Measurements from ENCODE around the gene PDZRN3. TPM values are rescaled to one million over a fixed set of nuclear protein-coding genes. Genes with fewer than 3 reads are reported as not detected.

PDZRN3 gene
- total RNA-seq, 1 experiment from 2014 or later = 0.17 TPM

GRCh38 chr3:73511571-73512525 is 112.9 kb downstream of the PDZRN3 start:
- H3K9ac ChIP-seq (ENCODE audit: low read length) = no peak overlapping the region
- no peaks in the 10 kb centered on the region for H3K79me2 ChIP-seq (ENCODE audit: insufficient read depth, low read length)
- no peak overlapping the region for H3K4me3 ChIP-seq (replicated peaks in 1 of 2; ENCODE audit: low read depth in 1 of 2, low read length in 2 of 2)
- H3K9me3 ChIP-seq (ENCODE audit: control insufficient read depth in 1 of 2, insufficient read depth in 1 of 2, low read depth in 1 of 2, low read length in 2 of 2) = no peaks in the 10 kb centered on the region
- CTCF ChIA-PET = no interaction called here
- no peak for TF ChIP-seq POLR2AphosphoS5 (IDR thresholded peaks at IDR 0.05; ENCODE audit: low read depth, low read length)
- TF ChIP-seq, protein P1, sequence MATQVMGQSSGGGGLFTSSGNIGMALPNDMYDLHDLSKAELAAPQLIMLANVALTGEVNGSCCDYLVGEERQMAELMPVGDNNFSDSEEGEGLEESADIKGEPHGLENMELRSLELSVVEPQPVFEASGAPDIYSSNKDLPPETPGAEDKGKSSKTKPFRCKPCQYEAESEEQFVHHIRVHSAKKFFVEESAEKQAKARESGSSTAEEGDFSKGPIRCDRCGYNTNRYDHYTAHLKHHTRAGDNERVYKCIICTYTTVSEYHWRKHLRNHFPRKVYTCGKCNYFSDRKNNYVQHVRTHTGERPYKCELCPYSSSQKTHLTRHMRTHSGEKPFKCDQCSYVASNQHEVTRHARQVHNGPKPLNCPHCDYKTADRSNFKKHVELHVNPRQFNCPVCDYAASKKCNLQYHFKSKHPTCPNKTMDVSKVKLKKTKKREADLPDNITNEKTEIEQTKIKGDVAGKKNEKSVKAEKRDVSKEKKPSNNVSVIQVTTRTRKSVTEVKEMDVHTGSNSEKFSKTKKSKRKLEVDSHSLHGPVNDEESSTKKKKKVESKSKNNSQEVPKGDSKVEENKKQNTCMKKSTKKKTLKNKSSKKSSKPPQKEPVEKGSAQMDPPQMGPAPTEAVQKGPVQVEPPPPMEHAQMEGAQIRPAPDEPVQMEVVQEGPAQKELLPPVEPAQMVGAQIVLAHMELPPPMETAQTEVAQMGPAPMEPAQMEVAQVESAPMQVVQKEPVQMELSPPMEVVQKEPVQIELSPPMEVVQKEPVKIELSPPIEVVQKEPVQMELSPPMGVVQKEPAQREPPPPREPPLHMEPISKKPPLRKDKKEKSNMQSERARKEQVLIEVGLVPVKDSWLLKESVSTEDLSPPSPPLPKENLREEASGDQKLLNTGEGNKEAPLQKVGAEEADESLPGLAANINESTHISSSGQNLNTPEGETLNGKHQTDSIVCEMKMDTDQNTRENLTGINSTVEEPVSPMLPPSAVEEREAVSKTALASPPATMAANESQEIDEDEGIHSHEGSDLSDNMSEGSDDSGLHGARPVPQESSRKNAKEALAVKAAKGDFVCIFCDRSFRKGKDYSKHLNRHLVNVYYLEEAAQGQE (IDR thresholded peaks at IDR 0.05; ENCODE audit: low read depth) = no peak
- TF ChIP-seq SIN3A (IDR thresholded peaks at IDR 0.05; ENCODE audit: low read depth) = no peak
- TF ChIP-seq EGR1 (IDR thresholded peaks at IDR 0.05; ENCODE audit: low read depth) = no peak
- TF ChIP-seq YY1 (IDR thresholded peaks at IDR 0.05; ENCODE audit: extremely low read depth, insufficient replicate concordance, low read depth, low read length) = no peak
- no peak for TF ChIP-seq EZH2 (IDR thresholded peaks at IDR 0.05)
- no peak for TF ChIP-seq JUND (IDR thresholded peaks at IDR 0.05)
- TF ChIP-seq, protein P2, sequence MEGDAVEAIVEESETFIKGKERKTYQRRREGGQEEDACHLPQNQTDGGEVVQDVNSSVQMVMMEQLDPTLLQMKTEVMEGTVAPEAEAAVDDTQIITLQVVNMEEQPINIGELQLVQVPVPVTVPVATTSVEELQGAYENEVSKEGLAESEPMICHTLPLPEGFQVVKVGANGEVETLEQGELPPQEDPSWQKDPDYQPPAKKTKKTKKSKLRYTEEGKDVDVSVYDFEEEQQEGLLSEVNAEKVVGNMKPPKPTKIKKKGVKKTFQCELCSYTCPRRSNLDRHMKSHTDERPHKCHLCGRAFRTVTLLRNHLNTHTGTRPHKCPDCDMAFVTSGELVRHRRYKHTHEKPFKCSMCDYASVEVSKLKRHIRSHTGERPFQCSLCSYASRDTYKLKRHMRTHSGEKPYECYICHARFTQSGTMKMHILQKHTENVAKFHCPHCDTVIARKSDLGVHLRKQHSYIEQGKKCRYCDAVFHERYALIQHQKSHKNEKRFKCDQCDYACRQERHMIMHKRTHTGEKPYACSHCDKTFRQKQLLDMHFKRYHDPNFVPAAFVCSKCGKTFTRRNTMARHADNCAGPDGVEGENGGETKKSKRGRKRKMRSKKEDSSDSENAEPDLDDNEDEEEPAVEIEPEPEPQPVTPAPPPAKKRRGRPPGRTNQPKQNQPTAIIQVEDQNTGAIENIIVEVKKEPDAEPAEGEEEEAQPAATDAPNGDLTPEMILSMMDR (IDR thresholded peaks at IDR 0.05 in 2 of 3, conservative IDR thresholded peaks at IDR 0.05 in 1 of 3; ENCODE audit: borderline replicate concordance in 1 of 3, insufficient read depth in 1 of 3, low read depth in 2 of 3, low read length in 2 of 3) = no peak
- TF ChIP-seq, protein P3, sequence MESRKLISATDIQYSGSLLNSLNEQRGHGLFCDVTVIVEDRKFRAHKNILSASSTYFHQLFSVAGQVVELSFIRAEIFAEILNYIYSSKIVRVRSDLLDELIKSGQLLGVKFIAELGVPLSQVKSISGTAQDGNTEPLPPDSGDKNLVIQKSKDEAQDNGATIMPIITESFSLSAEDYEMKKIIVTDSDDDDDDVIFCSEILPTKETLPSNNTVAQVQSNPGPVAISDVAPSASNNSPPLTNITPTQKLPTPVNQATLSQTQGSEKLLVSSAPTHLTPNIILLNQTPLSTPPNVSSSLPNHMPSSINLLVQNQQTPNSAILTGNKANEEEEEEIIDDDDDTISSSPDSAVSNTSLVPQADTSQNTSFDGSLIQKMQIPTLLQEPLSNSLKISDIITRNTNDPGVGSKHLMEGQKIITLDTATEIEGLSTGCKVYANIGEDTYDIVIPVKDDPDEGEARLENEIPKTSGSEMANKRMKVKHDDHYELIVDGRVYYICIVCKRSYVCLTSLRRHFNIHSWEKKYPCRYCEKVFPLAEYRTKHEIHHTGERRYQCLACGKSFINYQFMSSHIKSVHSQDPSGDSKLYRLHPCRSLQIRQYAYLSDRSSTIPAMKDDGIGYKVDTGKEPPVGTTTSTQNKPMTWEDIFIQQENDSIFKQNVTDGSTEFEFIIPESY (IDR thresholded peaks at IDR 0.05; ENCODE audit: extremely low read depth, insufficient replicate concordance, low read length) = no peak
- TF ChIP-seq CBX3 (IDR thresholded peaks at IDR 0.05; ENCODE audit: low read depth) = no peak
- TF ChIP-seq FOSL1 (IDR thresholded peaks at IDR 0.05; ENCODE audit: low read depth) = no peak
- H2AFZ ChIP-seq (ENCODE audit: low read depth, low read length, poor library complexity, severe bottlenecking) = no peak overlapping the region
- no peak overlapping the region for H3K27ac ChIP-seq (ENCODE audit: low read depth, low read length)
- RAD21 ChIA-PET (ENCODE audit: low non-redundant PET in 1 of 2, low total read pairs in 2 of 2, uncharacterized antibody in 2 of 2, unreplicated experiment in 2 of 2) = no interaction called here
- DNase-seq (ENCODE audit: low read depth, low spot score) = no peak
- H3K27me3 ChIP-seq (ENCODE audit: insufficient read depth, low read length) = peaks cover 18% of the 10 kb centered on the region
- H3K36me3 ChIP-seq (ENCODE audit: control insufficient read depth in 1 of 2, insufficient read depth in 2 of 2, low read length in 2 of 2) = no peaks in the 10 kb centered on the region
- H4K20me1 ChIP-seq (ENCODE audit: insufficient read depth) = no peaks in the 10 kb centered on the region
- no peaks in the 10 kb centered on the region for H3K4me1 ChIP-seq (ENCODE audit: control insufficient read depth in 1 of 2, insufficient read depth in 2 of 2, low read length in 2 of 2)
- POLR2A ChIA-PET = no interaction called here
- no TSS peak for BruUV-seq (replicated peaks)
- H3K9me2 ChIP-seq (ENCODE audit: insufficient read depth) = no peaks in the 10 kb centered on the region
- no peak overlapping the region for H3K4me2 ChIP-seq (ENCODE audit: low read length)
- intact Hi-C loops (cut with micrococcal nuclease) = no loop called here
- ATAC-seq = no peak

All from HCT116 (cell line).